H9 (cell line): ENCODE measurements around the gene TFAP2C. TPM values are rescaled to one million over a fixed set of nuclear protein-coding genes. Genes with fewer than 3 reads are reported as not detected.

ENCODE experiments used
- DNase-seq: peaks from one replicate; pipeline ENCODE4 v3.0.0-alpha.2; 2017
- H2AFZ ChIP-seq: one replicate; pipeline ENCODE4 v1.6.1; 2013; ENCODE audit warnings: mild to moderate bottlenecking, low read length, control low read depth, moderate library complexity
- H2AK5ac ChIP-seq: 2 replicates; pipeline ENCODE4 v1.6.1; 2013; ENCODE audit warnings: low read length, control low read depth, mixed read lengths; ENCODE audit not compliant: insufficient read length
- H2BK120ac ChIP-seq: one replicate; pipeline ENCODE4 v1.6.1; 2013; ENCODE audit warnings: low read depth, mild to moderate bottlenecking, low read length, control low read depth, inconsistent platforms; ENCODE audit not compliant: poor library complexity, severe bottlenecking
- H2BK12ac ChIP-seq: 2 replicates; pipeline ENCODE4 v1.6.1; 2013; ENCODE audit warnings: low read length, control low read depth, mixed read lengths, low read depth; ENCODE audit not compliant: insufficient read length
- H2BK15ac ChIP-seq: 2 replicates; pipeline ENCODE4 v1.6.1; 2013; ENCODE audit warnings: low read depth, low read length, control low read depth
- H2BK20ac ChIP-seq: one replicate; pipeline ENCODE4 v1.6.1; 2013; ENCODE audit warnings: low read depth, mild to moderate bottlenecking, low read length, control low read depth, inconsistent platforms; ENCODE audit not compliant: poor library complexity, severe bottlenecking
- H2BK5ac ChIP-seq: 2 replicates; pipeline ENCODE4 v1.6.1; 2013; ENCODE audit warnings: low read length, control low read depth, mixed read lengths; ENCODE audit not compliant: insufficient read length
- H3K14ac ChIP-seq: 2 replicates; pipeline ENCODE4 v1.6.1; 2013; ENCODE audit warnings: low read length, control low read depth; ENCODE audit not compliant: insufficient read depth
- H3K18ac ChIP-seq: 2 replicates; pipeline ENCODE4 v1.6.1; 2013; ENCODE audit warnings: low read depth, mild to moderate bottlenecking, mixed read lengths, low read length, control low read depth; ENCODE audit not compliant: insufficient read length
- H3K23ac ChIP-seq: 2 replicates; pipeline ENCODE4 v1.6.1; 2013; ENCODE audit warnings: low read length, control low read depth, mixed read lengths, low read depth; ENCODE audit not compliant: insufficient read length
- H3K23me2 ChIP-seq: 2 replicates; pipeline ENCODE4 v1.6.1; 2013; ENCODE audit warnings: low read depth, mild to moderate bottlenecking, mixed read lengths, low read length, control low read depth; ENCODE audit not compliant: insufficient read length, poor library complexity, severe bottlenecking
- H3K27ac ChIP-seq: 2 replicates; pipeline ENCODE4 v1.5.1; 2013; ENCODE audit warnings: low read length, control low read depth, mixed read lengths, low read depth; ENCODE audit not compliant: insufficient read length
- H3K27me3 ChIP-seq: 2 replicates; pipeline ENCODE4 v1.6.1; 2013; ENCODE audit warnings: low read length, control low read depth, inconsistent platforms; ENCODE audit not compliant: insufficient read depth
- H3K4ac ChIP-seq: 2 replicates; pipeline ENCODE4 v1.6.1; 2013; ENCODE audit warnings: low read depth, mild to moderate bottlenecking, control low read depth, inconsistent platforms, low read length, moderate library complexity
- H3K4me1 ChIP-seq: 2 replicates; pipeline ENCODE4 v1.6.1; 2013; ENCODE audit warnings: low read length, control low read depth, inconsistent platforms; ENCODE audit not compliant: insufficient read depth
- H3K4me2 ChIP-seq: 2 replicates; pipeline ENCODE4 v1.6.1; 2013; ENCODE audit warnings: low read length, control low read depth, mixed read lengths; ENCODE audit not compliant: insufficient read length, insufficient read depth
- H3K56ac ChIP-seq: 2 replicates; pipeline ENCODE4 v1.6.1; 2013; ENCODE audit warnings: low read depth, mild to moderate bottlenecking, mixed read lengths, low read length, control low read depth; ENCODE audit not compliant: insufficient read length
- H3K79me1 ChIP-seq: 2 replicates; pipeline ENCODE4 v1.6.1; 2013; ENCODE audit warnings: low read depth, mild to moderate bottlenecking, moderate library complexity, low read length, control low read depth, inconsistent platforms; ENCODE audit not compliant: insufficient read depth, poor library complexity, severe bottlenecking
- H3K79me2 ChIP-seq: 2 replicates; pipeline ENCODE4 v1.6.1; 2013; ENCODE audit warnings: low read length, control low read depth, inconsistent platforms; ENCODE audit not compliant: insufficient read depth
- H3K9ac ChIP-seq: 2 replicates; pipeline ENCODE4 v1.6.1; 2013; ENCODE audit warnings: low read length, control low read depth, mixed read lengths; ENCODE audit not compliant: insufficient read length; ENCODE audit errors: extremely low read depth
- H3K9me3 ChIP-seq: one replicate; pipeline ENCODE4 v1.6.1; 2013; ENCODE audit warnings: low read depth, low read length, inconsistent platforms; ENCODE audit not compliant: control insufficient read depth
- H3T11ph ChIP-seq: one replicate; pipeline ENCODE4 v1.6.1; 2013; ENCODE audit warnings: mild to moderate bottlenecking, low read length, control low read depth, inconsistent platforms
- H4K20me1 ChIP-seq: one replicate; pipeline ENCODE4 v1.6.1; 2013; ENCODE audit not compliant: control insufficient read depth, insufficient read length, insufficient read depth
- H4K5ac ChIP-seq: 2 replicates; pipeline ENCODE4 v1.6.1; 2013; ENCODE audit warnings: low read depth, mild to moderate bottlenecking, mixed read lengths, low read length, control low read depth; ENCODE audit not compliant: insufficient read length
- H4K8ac ChIP-seq: replicated peaks from 2 replicates; pipeline ENCODE4 v1.6.1; 2013; ENCODE audit warnings: low read length, control low read depth, mixed read lengths, low read depth; ENCODE audit not compliant: insufficient read length
- H4K91ac ChIP-seq: 2 replicates; pipeline ENCODE4 v1.6.1; 2013; ENCODE audit warnings: low read depth, mild to moderate bottlenecking, moderate library complexity, mixed read lengths, low read length, control low read depth; ENCODE audit not compliant: insufficient read length
- H3K27ac Mint-ChIP-seq, 3 experiments: 2 replicates in 2 of 3; 3 replicates in 1 of 3; pipeline ENCODE4 v1.8.0; 2020 to 2021; ENCODE audit warnings: mixed read lengths in 3 of 3, mild to moderate bottlenecking in 1 of 3, moderate library complexity in 1 of 3
- H3K27me3 Mint-ChIP-seq: 2 replicates; pipeline ENCODE4 v1.8.0; 2021; ENCODE audit warnings: low read depth, mild to moderate bottlenecking, moderate library complexity, mixed read lengths
- H3K36me3 Mint-ChIP-seq, 3 experiments: 2 replicates in 2 of 3; 3 replicates in 1 of 3; pipeline ENCODE4 v1.8.0; 2020 to 2021; ENCODE audit warnings: low read depth in 3 of 3, mixed read lengths in 3 of 3; ENCODE audit not compliant: insufficient read depth in 1 of 3
- H3K4me1 Mint-ChIP-seq, 2 experiments: 2 replicates each; pipeline ENCODE4 v1.8.0; 2020; ENCODE audit warnings: mixed read lengths in 2 of 2
- H3K4me3 Mint-ChIP-seq, 2 experiments: 2 replicates in 1 of 2; 3 replicates in 1 of 2; pipeline ENCODE4 v1.8.0; 2020 to 2021; ENCODE audit warnings: mild to moderate bottlenecking in 2 of 2, mixed read lengths in 2 of 2, moderate library complexity in 1 of 2
- H3K9me3 Mint-ChIP-seq, 2 experiments: 2 replicates in 1 of 2; 3 replicates in 1 of 2; pipeline ENCODE4 v1.8.0; 2020; ENCODE audit warnings: mild to moderate bottlenecking in 2 of 2, mixed read lengths in 2 of 2, moderate library complexity in 1 of 2
- CTCF ChIP-seq: fragments of 200-600 bp; sonication (generic); conservative IDR thresholded peaks from 3 replicates; pipeline ENCODE4 v1.8.0; 2021; ENCODE audit warnings: antibody characterized with exemption, mild to moderate bottlenecking
- WGBS: extraction: QIAGEN DNeasy Blood & Tissue Kit; methylation state at CpG from one replicate; pipeline ENCODE4 v1.1.7; 2013; ENCODE audit warnings: missing lambda C conversion rate, low lambda C conversion rate, mixed read lengths; ENCODE audit not compliant: insufficient read length; ENCODE audit errors: extremely low coverage; 5-methylcytosine and 5-hydroxymethylcytosine counted together
- total RNA-seq: library from RNA; stranded (reverse); gene quantifications from 2 replicates; pipeline ENCODE4 v1.2.1, GENCODE V29; 2021

The TFAP2C gene
- total RNA-seq, 1 experiment from 2014 or later = 24.3 TPM

DNA sequence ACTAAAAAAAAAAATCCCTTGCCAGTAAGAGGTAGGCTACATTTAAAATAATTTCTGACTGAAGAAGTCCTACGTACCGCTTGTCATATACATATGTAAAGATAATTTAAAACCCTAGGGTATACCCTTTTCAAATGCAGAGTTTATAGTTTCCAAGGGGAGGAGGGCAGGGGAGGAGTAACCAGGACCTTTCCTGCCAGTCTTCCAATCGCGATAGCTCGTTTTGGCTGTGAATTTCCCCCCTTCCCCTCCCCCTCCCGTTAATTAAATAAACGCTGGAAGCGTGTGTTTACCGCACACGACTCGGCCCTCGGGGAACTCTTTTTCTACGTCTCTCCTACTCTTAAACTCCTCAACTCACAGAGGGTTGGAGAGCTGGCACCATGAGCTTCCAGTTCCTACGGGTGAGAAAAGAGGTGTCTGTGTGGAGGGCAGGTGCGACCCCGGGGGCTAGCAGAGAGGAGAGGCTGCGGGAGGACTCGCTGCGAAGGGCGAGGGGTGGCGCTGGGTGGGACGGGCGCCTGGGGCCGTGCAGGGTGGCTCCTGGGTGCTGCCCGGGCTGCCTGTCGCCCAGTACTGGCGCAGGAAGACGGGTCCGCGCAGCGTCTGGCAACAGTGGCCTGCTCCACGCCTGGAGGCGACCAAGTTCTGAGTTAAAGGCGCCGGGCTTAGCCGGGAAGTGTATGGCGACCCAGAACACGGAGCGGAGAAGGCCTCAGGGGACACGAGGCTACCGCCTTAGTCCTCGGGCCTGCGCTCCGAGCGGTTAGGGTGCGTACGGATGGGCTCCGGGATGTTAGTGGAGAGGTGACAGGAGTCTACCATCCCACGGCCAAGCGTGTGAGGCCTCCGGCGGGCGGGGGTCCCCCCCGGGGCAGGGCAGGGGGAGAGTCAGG, 4.1 kb upstream of the TFAP2C start:
- no peak overlapping the region for H3K27ac ChIP-seq
- H3K4me1 Mint-ChIP-seq = peaks cover 33 to 38% of the 10 kb centered on the region in 2 experiments
- H2AFZ ChIP-seq = peak overlapping the region; percentile 67
- no peak overlapping the region for H3K56ac ChIP-seq
- H3K9ac ChIP-seq = peak overlapping the region; percentile 1
- no peaks in the 10 kb centered on the region for H3K79me1 ChIP-seq
- H4K8ac ChIP-seq = no peak overlapping the region
- peak overlapping the region; percentile 83 for H3K18ac ChIP-seq
- H3K14ac ChIP-seq = peak overlapping the region; percentile 53; the same call in 1 of the 2 replicates
- peak; percentile 74 for DNase-seq
- no peak overlapping the region for H3T11ph ChIP-seq
- no peaks in the 10 kb centered on the region for H3K36me3 Mint-ChIP-seq
- H3K23me2 ChIP-seq = peaks cover 39% of the 10 kb centered on the region
- H3K4ac ChIP-seq = no peak overlapping the region
- H3K4me3 Mint-ChIP-seq = peak overlapping the region; percentile 60 to 82
- WGBS = no CpG with 5 or more reads among the region's 54 CpGs
- no peak overlapping the region; a peak in 1 of 7 replicates for H3K27ac Mint-ChIP-seq
- no peaks in the 10 kb centered on the region for H3K9me3 ChIP-seq
- no peak for TF ChIP-seq CTCF
- peaks cover 53% of the 10 kb centered on the region for H3K27me3 Mint-ChIP-seq
- peaks cover 35% of the 10 kb centered on the region for H3K27me3 ChIP-seq
- no peak overlapping the region for H3K23ac ChIP-seq
- no peak overlapping the region for H2BK12ac ChIP-seq
- no peak overlapping the region for H4K5ac ChIP-seq
- no peak overlapping the region for H4K91ac ChIP-seq
- no peak overlapping the region for H2AK5ac ChIP-seq
- H4K20me1 ChIP-seq = no peaks in the 10 kb centered on the region
- H2BK20ac ChIP-seq = no peak overlapping the region
- peak overlapping the region; percentile 97 for H3K4me2 ChIP-seq
- H2BK15ac ChIP-seq = no peak overlapping the region
- H3K79me2 ChIP-seq = no peaks in the 10 kb centered on the region
- no peaks in the 10 kb centered on the region; the same call in 1 of the 2 replicates for H3K4me1 ChIP-seq
- H3K9me3 Mint-ChIP-seq = no peaks in the 10 kb centered on the region; a peak in 2 of 5 replicates
- H2BK120ac ChIP-seq = no peak overlapping the region
- H2BK5ac ChIP-seq = no peak overlapping the region
